Endothelial cell of umbilical vein (primary cell): ENCODE measurements around the gene DHRS9. TPM values are rescaled to one million over a fixed set of nuclear protein-coding genes. Genes with fewer than 3 reads are reported as not detected.

Source experiments
- BruUV-seq: library from RNA; stranded (reverse); fragments of 400-500 nt; replicated peaks from 2 replicates; lab custom pipeline; 2021; lab: Mats Ljungman, UMichigan
- CTCF ChIA-PET: fragments of 300-600, 350-600 bp; sonication (Branson Sonifier 250); formaldehyde crosslinking; loops from one replicate; lab custom pipeline; 2021; ENCODE audit warnings: antibody characterized with exemption, inconsistent platforms; lab: Charles Lee
- POLR2A ChIA-PET: fragments of 300-600, 350-600 bp; sonication (Branson Sonifier 250); formaldehyde crosslinking; loops from one replicate; lab custom pipeline; 2021; ENCODE audit warnings: antibody characterized with exemption, inconsistent platforms; lab: Charles Lee
- DNase-seq: peaks from one replicate; pipeline ENCODE4 v3.0.0-alpha.2; 2011; ENCODE audit warnings: low read depth, low spot score
- FAIRE-seq: peaks from 2 replicates; lab custom pipeline; 2011; peaks lifted over from hg19 to GRCh38; lab: Jason Lieb, UNC
- H2AFZ ChIP-seq: 2 replicates; pipeline ENCODE4 v1.6.0; 2012; ENCODE audit warnings: low read depth, low read length, control low read depth, inconsistent platforms
- H3K27ac ChIP-seq: 2 replicates; pipeline ENCODE4 v1.5.1; 2011; ENCODE audit warnings: low read depth, mild to moderate bottlenecking, control low read depth, low read length, moderate library complexity; ENCODE audit not compliant: insufficient read depth
- H3K27me3 ChIP-seq, 2 experiments: 2 replicates each; pipeline versions ENCODE4 v1.6.0 to v1.6.1; 2011; ENCODE audit warnings: low read length in 2 of 2, mixed read lengths in 1 of 2; ENCODE audit not compliant: control insufficient read depth in 2 of 2, insufficient read depth in 2 of 2
- H3K36me3 ChIP-seq, 2 experiments: 2 replicates in 1 of 2; 3 replicates in 1 of 2; pipeline ENCODE4 v1.5.1; 2011; ENCODE audit warnings: low read length in 2 of 2, mild to moderate bottlenecking in 1 of 2, moderate library complexity in 1 of 2; ENCODE audit not compliant: control insufficient read depth in 2 of 2, insufficient read depth in 2 of 2; ENCODE audit errors: extremely low read depth in 1 of 2
- H3K4me1 ChIP-seq: 3 replicates; pipeline ENCODE4 v1.5.1; 2011; ENCODE audit warnings: mild to moderate bottlenecking, low read length; ENCODE audit not compliant: control insufficient read depth, insufficient read depth; ENCODE audit errors: extremely low read depth
- H3K4me2 ChIP-seq: 2 replicates; pipeline ENCODE4 v1.6.1; 2011; ENCODE audit warnings: low read length, control low read depth, mixed read lengths; ENCODE audit not compliant: insufficient read depth
- H3K4me3 ChIP-seq, 3 experiments: fragments of 200-600 bp in 1 of 3; sonication (generic), shearing (Covaris generic) in 1 of 3; replicated peaks in 1 of 3; 2 replicates each; pipeline ENCODE4 v1.5.1; 2011 to 2016; ENCODE audit warnings: control low read depth in 3 of 3, low read length in 3 of 3, mild to moderate bottlenecking in 2 of 3, inconsistent platforms in 1 of 3, low read depth in 1 of 3, moderate library complexity in 1 of 3; ENCODE audit not compliant: insufficient read depth in 1 of 3
- H3K79me2 ChIP-seq: 2 replicates; pipeline ENCODE4 v1.6.0; 2012; ENCODE audit warnings: low read length, inconsistent platforms; ENCODE audit not compliant: control insufficient read depth, insufficient read depth
- H3K9ac ChIP-seq: replicated peaks from 2 replicates; pipeline ENCODE3; 2011; ENCODE audit warnings: low read length, control low read depth; ENCODE audit not compliant: insufficient read depth; ENCODE audit errors: extremely low read depth
- H3K9me1 ChIP-seq: replicated peaks from 3 replicates; pipeline ENCODE4 v1.6.0; 2011; ENCODE audit warnings: mild to moderate bottlenecking, low read length; ENCODE audit not compliant: control insufficient read depth, insufficient read depth; ENCODE audit errors: extremely low read depth
- H3K9me3 ChIP-seq: replicated peaks from 2 replicates; pipeline ENCODE4 v1.5.1; 2012; ENCODE audit warnings: low read length, inconsistent platforms; ENCODE audit not compliant: control insufficient read depth, insufficient read depth
- H4K20me1 ChIP-seq: replicated peaks from 2 replicates; pipeline ENCODE3; 2011; ENCODE audit warnings: mild to moderate bottlenecking, low read length; ENCODE audit not compliant: control insufficient read depth, insufficient read depth; ENCODE audit errors: extremely low read depth
- CTCF ChIP-seq, 2 donors: IDR thresholded peaks; 1 replicate in 1 of 2; 2 replicates in 1 of 2; pipeline ENCODE4 v1.5.1; 2011; ENCODE audit warnings: low read length in 2 of 2, mild to moderate bottlenecking in 2 of 2, moderate library complexity in 2 of 2, control low read depth in 1 of 2, inconsistent platforms in 1 of 2, low read depth in 1 of 2; ENCODE audit not compliant: insufficient read depth in 1 of 2; ENCODE audit errors: extremely low read depth in 1 of 2
- EZH2 ChIP-seq: IDR thresholded peaks from 2 replicates; pipeline ENCODE4 v1.6.1; 2012; ENCODE audit warnings: borderline replicate concordance, low read depth, mild to moderate bottlenecking, moderate library complexity, low read length, inconsistent platforms; ENCODE audit not compliant: severe bottlenecking
- FOS ChIP-seq: IDR thresholded peaks from 2 replicates; pipeline ENCODE4 v1.6.1; 2011; ENCODE audit warnings: mild to moderate bottlenecking, low read length, moderate library complexity, borderline replicate concordance; ENCODE audit not compliant: insufficient read depth
- JUN ChIP-seq: IDR thresholded peaks from 2 replicates; pipeline ENCODE4 v1.6.1; 2011; ENCODE audit warnings: borderline replicate concordance, low read depth; ENCODE audit not compliant: insufficient read length, insufficient read depth
- MAX ChIP-seq: IDR thresholded peaks from 2 replicates; pipeline ENCODE4 v1.6.1; 2011; ENCODE audit not compliant: insufficient read depth, insufficient read length
- MYC ChIP-seq: IDR thresholded peaks from one replicate; pipeline ENCODE4 v1.6.1; 2011; ENCODE audit warnings: mild to moderate bottlenecking, low read depth, low read length
- POLR2A ChIP-seq: IDR thresholded peaks from 2 replicates; pipeline ENCODE4 v1.6.1; 2012; ENCODE audit warnings: low read depth, mild to moderate bottlenecking, control low read depth, low read length
- POLR2AphosphoS5 ChIP-seq: IDR thresholded peaks from 2 replicates; pipeline ENCODE4 v1.6.1; 2012; ENCODE audit warnings: low read depth, mild to moderate bottlenecking, control low read depth, low read length, moderate library complexity; ENCODE audit not compliant: insufficient read depth
- dilution Hi-C: fragments of 300-500 bp; cut with MboI; formaldehyde crosslinking; loops from one replicate; pipeline ENCODE4 v1.15.0; 2019; ENCODE audit warnings: low sequenced_read_pairs; ENCODE audit not compliant: extremely low pct_ligation_motif_present
- intact Hi-C: fragments of 100-400 bp; cut with micrococcal nuclease; formaldehyde crosslinking; loops from one replicate; pipeline ENCODE4 v1.10.0; 2022
- polyA plus RNA-seq, 4 experiments: library from polyadenylated mRNA; depleted of rRNA in 3 of 4; stranded (reverse) in 3 of 4; unstranded in 1 of 4; fragments of >200 nt; gene quantifications; 2 replicates each; pipeline versions ENCODE4 v1.2.1 to v1.2.3, GENCODE V29; 2011 to 2012; ENCODE audit warnings: missing spikeins in 1 of 4
- total RNA-seq: library from RNA; stranded (reverse); gene quantifications from 2 replicates; pipeline ENCODE4 v1.2.3, GENCODE V29; 2021

The DHRS9 gene
- total and polyA plus RNA-seq, 2 donors (not counting 3 experiments of a cell fraction or from before 2014, with no cell fraction given) = 0.40 TPM; not detected in 1

- CTCF ChIA-PET = interaction anchor here (1.1 to 8.5 kb wide), 7 partner anchors 8 to 187 kb away, joined by 3 to 217 read pairs (median 7); no protein-coding TSS in a partner anchor
- FAIRE-seq = no peak
- TF ChIP-seq POLR2AphosphoS5 (no peak), EZH2 (no peak), POLR2A (no peak), MAX (no peak), MYC (no peak), JUN (no peak), FOS (no peak), CTCF (IDR thresholded peaks at IDR 0.05; ENCODE audit: extremely low read depth in 1 of 2, insufficient read depth in 1 of 2, low read depth in 1 of 2, low read length in 2 of 2) (no peak)
Observed at GRCh38 chr2:169139145-169139544, 69.8 kb downstream of the DHRS9 start.

More at GRCh38 chr2:169139145-169139544, 69.8 kb downstream of the DHRS9 start:
- Histone ChIP-seq H3K9me1 (no peaks in the 10 kb centered on the region), H3K9me3 (no peaks in the 10 kb centered on the region), H3K4me2 (no peak overlapping the region), H2AFZ (no peak overlapping the region), H3K4me1 (peaks cover 3% of the 10 kb centered on the region), H3K4me3 (no peak overlapping the region), H3K27me3 (no peaks in the 10 kb centered on the region), H3K9ac (no peak overlapping the region), H3K79me2 (no peaks in the 10 kb centered on the region), H4K20me1 (no peaks in the 10 kb centered on the region), H3K36me3 (no peaks in the 10 kb centered on the region), H3K27ac (no peak overlapping the region)
- no TSS peak for BruUV-seq
- dilution Hi-C loops (no loop called here), intact Hi-C loops (no loop called here)
- POLR2A ChIA-PET = no interaction called here
- DNase-seq = no peak
